NCI-H69 (cell line): ENCODE results near the gene PTPRN2.
A peak's percentile ranks its signal among the peaks of the same experiment; 100 is the strongest.

ENCODE experiments used
- DNase-seq: peaks from one replicate; lab custom pipeline; 2025; lab: John Stamatoyannopoulos, UW

Gene PTPRN2

DNA sequence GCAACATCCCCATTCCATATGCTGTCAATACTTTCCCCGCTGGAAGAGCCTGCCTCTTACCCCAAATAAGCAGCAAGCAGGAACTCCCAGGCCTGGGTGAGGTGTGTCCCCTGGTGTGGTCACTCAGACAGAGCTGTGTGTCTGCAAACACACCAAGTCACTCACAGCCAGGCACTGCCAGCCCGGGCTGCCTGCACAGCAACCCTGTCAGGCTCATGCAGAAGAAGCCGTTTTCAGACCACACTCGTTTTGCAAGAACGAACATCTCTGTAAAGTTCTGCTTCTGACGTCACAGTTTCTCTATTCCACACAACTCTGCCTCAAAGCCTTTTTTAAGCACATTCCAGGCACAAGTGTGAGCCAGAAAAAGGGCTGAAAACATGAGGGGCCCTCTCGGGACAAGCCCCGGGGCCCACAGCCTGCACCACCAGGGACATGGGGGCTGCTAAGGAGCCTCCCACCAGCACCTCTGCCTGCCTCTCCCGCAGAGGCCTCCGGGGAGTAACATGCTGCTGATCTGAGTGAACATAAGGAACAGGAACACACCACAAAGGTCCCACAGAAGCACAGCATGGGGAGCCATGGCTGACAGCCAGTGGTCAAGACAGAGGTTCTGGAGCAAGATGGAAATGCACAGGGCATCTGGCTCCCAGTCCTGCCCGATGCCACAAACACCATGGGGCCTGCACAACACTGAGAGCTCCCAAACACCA is 11.4 kb downstream of the PTPRN2 start:
- DNase-seq: no peak

DNA sequence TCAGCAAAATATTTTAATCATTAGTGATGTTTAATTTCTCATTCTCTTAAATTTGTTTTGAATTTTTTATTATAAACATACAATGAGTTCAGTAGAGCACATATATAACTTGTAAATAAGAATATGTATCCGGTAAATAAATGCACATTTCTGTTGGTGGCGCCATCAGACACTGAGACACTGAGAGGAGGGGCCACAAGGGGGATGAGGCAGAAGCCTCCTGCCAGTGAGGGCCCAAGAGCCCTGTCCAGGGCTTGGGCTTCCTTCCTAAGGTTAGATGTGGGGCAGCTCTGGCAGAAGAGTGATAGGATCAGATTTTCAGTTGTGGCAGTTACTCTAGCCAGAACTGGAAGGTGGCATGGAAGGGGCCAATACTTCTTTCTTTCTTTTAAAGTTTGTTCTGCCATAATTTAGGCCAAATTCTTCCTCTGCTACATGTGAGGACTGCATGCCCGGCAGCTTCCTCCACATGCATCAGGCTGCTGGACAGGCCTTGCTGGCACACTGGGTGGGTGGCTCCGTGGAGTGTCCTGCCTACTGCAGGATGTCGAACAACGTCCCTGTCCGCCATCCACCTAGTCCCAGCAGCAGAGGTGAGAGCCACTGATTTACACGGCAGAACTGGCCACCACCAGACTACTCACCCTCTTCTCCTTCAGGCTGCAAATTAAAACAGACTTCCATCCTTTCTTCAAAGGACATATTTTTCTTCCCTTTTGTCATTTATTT is 13.2 kb downstream of the PTPRN2 start:
- no peak for DNase-seq

DNA sequence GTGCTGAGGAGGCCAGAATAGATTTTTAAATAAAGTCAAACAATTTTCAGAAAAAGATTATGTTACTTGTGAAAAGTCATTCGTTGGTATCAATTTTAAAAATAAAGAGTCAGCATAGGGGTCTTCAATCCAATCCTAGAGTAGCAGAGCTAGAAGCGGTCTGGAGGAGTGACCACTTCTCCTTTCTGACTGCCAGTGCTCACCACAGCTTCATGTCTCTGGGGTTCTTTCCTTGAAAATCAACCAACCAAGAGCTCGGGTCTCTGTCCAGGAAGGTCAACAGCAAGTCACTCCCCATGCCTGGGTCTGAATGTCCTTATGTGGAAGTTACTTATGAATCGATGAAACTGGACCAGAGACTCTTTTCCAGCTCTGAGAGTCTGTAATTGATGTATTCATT is 14.3 kb downstream of the PTPRN2 start:
- no peak for DNase-seq

DNA sequence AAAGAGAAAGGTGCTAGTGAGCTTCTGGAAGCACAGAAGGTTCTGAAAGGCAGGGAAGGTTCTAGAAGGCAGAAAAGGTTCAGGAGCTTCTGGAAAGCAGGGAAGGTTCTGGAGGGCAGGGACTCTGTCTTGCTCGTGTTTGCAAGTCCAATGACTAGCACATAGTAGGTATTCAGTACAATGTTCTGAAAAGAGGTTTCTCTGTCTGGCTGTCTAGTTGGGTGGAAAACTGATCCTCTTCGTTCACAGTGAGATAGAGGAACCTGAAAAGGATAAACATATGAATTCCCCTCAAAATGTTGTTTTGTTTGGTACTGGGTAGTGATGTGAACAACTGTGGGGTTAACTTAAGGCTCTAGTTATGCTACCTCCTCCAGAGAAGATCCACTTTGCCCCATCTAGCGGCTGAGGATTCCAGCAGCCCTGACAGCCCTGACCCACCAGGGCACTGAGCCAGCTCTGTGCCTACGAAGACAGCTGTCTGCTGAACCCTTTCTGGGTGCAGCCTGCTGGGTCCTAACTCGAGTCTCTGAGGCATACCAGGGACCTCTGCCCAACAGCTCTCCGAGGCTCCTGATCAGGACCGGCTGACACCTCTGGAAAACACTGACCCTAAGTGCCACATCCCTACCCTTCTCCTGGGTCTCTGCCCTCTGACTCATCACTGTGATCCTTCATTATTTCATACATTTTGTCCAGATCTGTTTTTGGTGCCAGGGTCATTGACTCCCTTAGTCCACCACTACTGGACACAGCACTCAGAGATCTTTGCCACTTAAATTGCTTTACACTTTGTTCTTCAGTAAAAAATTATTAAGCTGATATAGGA is 15.4 kb downstream of the PTPRN2 start:
- peak; percentile 70 for DNase-seq

DNA sequence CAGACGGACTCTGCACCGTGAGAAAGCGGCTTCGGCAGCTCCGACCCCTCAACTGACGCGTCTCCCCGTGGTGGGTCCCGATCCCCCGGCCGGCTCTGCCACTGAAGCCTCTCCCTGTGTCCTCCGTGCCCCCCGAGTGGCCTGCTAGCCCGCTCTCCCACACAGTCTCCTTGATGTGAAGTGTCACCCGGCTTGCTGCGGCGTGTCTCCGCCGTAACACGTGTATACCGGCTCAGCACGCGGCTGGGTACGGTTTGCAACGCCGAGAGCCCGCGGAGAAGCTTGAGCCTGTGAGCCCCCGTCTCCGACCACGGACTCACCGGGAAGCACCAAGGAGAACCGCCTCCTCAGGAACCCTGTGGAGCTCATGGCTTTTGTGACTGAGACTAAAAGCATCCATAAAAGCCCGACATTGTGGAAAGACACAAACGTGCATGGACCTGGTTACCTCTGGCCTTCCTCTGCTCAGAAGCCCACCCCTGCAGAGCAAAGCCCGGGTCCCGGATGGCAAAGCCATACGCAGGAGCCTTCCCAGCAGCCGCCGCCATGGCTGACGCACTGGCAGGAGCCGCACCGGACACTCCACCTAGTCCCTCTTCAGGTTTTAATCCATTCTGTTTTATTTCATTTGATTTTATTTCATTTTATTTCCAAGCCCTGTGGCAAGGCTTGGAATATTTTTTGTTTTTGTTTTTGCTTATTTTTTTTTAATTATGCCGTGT is 17.0 kb downstream of the PTPRN2 start:
- no peak for DNase-seq

DNA sequence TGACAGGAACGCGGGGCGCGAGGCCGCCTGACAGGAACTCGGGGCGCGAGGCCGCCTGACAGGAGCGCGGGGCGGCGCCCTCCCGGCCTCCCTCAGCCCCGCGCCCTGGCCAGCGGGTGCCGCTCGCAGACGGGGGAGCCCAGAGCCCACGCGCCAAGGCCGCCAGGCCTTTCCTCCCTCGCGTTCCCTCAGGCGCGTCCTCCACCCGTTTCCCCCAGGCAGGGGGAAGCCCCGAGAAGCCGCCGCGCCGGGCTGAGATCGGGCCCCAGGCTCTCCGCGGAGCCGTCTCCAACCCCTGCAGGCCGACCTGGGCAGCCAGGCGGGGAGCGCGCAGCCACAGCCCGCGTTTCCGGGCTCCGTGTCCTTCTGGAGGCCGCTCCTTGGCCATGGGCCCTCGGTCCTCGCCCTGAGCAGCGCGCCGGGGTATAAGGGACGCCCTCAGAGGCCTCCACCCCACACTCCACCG is 17.7 kb downstream of the PTPRN2 start:
- DNase-seq: no peak

DNA sequence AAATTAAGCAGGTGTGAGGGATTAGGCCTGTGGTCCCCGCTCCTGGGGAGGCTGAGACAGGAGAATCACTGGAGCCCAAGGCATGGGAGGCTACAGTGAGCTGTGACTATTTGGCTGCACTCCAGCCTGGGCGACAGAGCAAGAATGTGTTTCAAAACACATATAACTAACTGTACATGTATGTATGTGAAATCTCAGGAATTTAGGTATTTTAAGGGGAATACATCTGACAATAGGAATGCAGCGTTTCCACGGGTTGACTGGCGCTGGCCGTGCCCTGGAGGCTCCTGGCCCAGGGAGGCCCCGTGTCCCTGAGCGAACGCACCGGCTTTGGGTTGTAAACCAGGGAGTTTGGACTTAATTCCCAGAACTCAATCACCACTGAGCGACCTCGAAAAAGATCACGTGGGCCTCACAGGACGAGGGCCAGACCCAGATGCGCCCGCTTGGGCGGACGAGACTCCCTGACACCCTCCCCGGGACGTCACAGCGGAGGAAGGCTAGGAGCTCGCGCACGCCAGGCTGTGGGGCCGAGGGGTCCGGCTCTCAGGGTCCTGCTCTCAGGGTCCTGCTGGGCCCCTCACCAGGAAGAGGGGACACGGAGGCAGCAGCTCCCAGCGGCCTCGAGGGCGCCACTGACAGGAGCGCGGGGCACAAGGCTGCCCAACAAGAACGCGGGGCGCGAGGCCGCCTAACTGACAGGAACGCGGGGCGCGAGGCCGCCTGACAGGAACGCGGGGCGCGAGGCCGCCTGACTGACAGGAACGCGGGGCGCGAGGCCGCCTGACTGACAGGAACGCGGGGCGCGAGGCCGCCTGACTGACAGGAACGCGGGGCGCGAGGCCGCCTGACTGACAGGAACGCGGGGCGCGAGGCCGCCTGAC is 18.4 kb downstream of the PTPRN2 start:
- DNase-seq: no peak

DNA sequence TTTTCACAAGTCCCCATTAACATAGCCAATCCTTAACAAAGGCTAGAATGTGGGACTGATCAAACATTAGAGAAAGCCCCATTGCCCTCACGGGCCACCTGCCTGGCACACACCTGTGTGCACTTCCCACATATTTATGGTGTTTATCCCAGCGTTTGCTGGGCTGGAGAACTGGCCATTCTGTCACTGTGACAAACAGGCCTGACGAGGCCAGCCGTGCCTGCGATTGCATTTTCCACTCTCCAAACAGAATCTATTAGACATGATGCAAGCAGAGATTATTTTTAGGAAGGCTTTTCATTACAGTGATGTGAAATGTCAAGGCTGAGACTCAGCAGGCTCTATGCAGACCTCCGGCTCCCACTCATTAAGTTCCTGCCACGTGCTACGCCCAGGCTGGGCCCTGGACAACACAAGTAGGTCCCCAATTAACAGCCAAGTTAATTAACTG is 20.4 kb downstream of the PTPRN2 start:
- peak; percentile 59 for DNase-seq

DNA sequence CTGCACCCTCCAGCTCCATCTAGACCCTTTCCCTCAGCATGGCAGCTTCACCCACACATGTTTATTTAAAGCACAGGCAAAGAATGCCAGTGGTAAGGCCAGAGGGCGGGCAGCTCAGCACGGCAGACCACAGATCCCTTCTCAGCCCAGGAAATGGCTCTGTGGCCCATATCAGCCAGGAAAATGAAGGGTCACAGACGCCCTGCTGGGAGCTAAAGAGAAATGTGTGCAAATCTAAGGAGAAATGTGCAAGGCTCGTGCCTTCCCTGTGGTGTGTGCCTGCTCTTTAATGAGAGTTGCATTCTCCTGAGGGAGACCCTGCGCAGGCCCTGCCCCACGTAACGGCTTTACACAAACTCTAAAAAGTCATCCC is 23.0 kb downstream of the PTPRN2 start:
- peak; percentile 28 for DNase-seq

DNA sequence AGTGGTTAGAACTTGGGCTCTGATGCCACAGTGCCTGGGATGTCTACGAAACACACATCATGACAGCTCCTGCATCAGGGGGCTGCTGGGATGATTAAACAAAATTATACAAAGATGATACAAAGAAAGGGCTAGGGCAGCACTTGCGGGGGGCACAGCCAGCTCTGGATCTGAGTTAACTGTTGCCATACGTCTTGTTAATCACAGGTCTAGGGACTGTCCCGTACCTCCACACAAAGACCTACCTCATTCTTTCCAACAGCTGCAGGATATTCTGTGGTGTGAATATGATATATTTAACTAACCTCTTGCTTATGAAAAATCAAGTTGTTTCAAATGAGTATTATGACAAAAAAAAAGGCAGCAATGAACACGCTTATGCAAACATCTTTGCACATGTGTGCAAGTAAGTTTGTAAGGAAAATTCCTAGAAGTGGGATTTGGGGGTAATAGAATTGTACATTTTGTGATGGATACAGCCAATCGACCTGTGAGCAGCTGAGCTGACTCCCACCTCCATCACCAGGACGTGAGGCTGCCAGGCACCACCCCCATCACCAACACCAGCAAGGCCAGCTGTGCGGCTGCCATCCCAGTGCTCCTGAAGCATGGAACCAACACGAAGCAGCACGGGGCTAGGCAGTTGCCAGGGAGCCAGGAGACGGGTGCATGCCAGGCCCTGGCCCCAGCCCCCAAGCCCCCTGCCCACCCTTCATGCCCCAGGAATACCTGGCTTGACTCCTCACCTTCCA is 23.5 kb downstream of the PTPRN2 start:
- no peak for DNase-seq

DNA sequence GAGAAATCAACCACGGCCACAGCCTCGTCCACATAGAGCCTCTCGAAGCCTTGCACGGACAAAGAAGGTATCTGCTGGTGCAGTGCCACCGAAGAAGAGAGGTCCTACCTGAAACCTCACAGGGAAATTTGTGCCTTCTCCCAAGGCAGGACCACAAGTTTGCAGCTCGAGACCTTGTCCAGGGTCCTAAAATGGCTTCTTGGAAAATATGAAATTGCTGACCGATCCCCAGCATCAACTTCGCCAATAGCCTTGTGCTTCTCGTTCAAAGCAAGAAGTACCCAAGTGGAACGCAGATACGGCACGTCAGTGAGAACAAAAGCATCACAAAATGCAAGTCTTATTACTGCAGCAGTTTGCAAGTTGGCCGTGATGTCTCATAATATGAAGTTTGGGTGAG is 24.6 kb downstream of the PTPRN2 start:
- no peak for DNase-seq

DNA sequence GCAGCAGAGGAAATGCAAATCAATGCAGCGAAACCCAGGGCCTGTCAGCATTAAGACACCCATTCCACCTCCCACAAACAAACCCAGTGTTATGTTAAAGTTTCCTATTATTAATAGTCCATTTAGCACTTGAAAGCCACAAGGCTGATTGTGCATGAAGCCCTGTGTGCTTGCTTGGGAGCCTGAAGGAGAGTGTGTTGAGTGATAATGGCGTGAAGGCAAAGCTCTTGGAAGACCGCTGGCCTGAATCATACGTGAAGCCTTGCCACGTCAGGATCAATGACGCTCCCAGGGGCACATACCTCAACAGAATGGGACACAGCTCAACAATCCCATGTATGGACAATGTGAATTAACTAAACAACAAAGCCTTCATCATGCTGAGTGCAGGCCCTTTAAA is 25.1 kb downstream of the PTPRN2 start:
- no peak for DNase-seq

DNA sequence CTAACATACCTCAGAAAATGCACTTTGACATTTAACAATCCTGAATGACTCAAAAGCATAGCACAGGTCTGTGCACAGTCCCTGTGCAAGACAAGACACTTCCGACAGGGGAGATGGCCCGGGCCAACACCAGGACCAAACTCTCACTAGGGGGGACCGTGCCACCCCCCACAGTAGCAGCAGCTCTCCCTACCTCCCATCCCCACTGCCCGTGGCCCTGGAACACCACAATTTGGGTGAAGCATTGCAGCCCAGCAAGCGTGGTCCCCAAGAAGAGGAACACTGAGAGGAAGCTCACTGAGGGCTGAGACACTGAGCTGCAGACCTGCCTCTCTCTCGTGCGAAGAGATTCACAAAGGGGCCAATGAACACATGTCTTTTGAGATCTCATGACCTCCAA is 26.0 kb downstream of the PTPRN2 start:
- no peak for DNase-seq

DNA sequence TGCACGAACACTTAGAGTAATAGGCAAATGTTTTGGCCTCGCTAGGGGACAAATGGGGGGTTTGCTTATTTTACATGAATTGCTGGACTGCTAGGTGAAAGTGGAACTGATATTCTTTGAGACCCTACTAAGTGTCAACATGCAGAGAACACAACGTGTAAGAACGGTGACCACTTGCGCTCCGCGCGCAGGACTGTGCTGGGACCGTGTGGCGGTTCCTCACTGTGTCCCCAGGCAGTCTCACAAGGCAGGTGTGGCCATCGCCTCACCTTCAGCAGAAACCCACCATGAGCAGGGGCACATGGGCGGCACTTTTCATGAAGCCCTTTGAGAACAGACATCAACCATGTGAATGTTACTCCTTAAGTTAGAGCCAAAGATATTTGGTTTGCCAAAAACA is 27.2 kb downstream of the PTPRN2 start:
- DNase-seq: no peak

DNA sequence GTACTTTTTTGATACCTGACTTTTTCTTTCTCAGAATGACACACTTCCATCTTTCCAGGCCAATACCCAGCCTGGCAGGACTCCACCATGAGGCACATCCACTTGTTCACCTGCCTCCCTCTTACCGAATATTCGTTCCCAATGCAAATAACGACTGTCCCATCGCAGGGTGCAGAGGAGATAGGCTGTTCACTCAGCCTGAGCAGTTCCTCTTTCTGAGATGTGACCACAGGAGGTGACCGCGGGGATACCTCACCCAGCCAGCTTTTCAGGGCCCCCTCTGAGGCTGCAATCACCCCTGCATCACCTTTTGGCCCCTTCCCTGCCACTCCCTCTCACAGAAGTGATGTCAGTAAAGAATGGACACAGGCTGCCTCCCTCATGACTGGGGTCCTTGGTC is 28.3 kb downstream of the PTPRN2 start:
- no peak for DNase-seq

DNA sequence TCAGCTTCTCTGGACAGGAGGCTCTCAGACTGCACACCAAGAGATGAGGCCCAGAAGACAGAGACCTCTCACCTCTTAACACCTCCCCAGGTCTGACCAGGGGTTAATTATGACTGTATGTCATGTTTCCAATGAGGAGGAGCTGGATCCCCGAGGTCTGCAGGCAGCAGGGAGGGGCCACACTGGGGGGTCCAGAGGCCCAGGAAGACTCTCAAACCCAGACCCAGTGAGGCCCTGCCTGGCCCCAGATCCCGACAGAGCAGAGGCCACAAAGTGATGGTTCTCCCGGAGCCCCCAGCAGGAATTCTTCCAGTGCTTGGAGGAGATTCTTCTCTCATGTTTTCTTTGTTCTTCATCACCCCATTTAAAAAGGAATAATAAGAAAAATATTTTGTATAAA is 28.8 kb downstream of the PTPRN2 start:
- DNase-seq: no peak

DNA sequence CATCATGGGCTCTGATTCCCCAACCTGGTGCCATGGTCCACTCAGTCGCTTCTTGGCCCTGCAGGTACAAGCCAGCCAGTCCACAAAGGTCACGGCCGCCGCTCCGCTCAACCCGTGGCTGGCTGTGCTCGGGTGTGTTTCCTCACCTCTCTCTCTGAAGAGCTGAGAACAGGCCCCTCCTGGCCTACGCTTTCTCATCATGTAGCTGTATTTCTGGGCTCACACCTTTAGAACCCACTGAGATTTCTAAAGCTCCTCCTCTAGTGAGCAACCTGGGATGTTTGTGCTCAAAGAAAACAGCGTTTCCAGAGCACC is 30.2 kb downstream of the PTPRN2 start:
- no peak for DNase-seq

DNA sequence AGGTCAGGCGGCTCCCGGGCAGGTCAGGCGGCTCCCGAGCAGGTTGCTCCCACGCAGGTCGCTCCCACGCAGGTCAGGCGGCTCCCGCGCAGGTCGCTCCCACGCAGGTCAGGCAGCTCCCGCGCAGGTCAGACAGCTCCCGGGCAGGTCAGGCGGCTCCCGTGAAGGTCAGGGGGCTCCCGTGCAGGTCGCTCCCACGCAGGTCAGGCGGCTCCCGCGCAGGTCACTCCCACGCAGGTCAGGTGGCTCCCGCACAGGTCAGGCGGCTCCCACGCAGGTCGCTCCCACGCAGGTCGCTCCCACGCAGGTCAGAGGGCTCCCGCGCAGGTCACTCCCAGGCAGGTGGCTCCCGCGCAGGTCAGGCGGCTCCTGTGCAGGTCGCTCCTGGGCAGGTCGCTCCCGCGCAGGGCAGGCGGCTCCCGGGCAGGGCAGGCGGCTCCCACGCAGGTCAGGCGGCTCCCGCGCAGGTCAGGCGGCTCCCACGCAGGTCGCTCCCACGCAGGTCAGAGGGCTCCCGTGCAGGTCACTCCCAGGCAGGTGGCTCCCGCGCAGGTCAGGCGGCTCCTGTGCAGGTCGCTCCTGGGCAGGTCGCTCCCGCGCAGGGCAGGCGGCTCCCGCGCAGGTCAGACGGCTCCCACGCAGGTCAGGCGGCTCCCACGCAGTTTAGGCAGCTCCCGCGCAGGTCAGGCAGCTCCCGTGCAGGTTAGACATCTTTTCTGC is 30.7 kb downstream of the PTPRN2 start:
- no peak for DNase-seq

DNA sequence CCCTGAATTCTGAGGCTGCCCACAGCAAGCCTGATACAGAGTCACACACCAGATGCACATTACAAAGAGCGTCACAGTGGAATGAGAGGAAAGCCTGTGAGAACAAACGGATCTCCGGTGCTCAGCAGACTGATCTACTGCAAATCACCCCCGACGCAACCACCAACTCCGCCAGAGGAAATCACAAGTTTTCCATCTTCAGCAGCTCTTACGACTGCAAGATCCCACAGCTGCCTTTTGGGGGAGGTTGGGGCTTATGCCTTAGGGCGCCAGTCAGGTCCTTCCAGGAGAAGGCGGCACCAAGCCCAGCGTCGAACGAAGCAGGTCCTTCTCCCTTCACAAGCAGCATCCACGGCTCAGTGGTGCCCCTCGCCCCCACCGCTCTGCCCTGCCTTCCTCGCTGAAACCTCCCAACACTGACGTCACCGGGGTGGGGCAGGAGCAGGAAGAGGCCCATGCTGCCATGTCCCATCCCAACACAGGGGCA is 32.5 kb downstream of the PTPRN2 start:
- DNase-seq: no peak
